ENCODE measurements around the gene NR3C2. TPM values are rescaled to one million over a fixed set of nuclear protein-coding genes. Genes with fewer than 3 reads are reported as not detected.

NR3C2 gene
- total RNA-seq, 4 donors from 2014 or later, result 13.1 to 24.1 (median 14.6) TPM

- no peak for DNase-seq (ENCODE audit: low spot score in 2 of 2)
- 89 to 90% methylated on average over 5 of the region's 5 CpGs for WGBS, 2 donors
- Histone ChIP-seq H3K27me3 (no peaks in the 10 kb centered on the region), H3K36me3 (peaks cover 0 to 21% (median 0%) of the 10 kb centered on the region in 3 donors), H3K27ac (no peak overlapping the region), H3K9me3 (no peaks in the 10 kb centered on the region), H3K4me3 (no peak overlapping the region), H3K4me1 (no peaks in the 10 kb centered on the region)
- TF ChIP-seq POLR2A (IDR thresholded peaks at IDR 0.05) (no peak), CTCF (IDR thresholded peaks at IDR 0.05) (no peak), EP300 (IDR thresholded peaks at IDR 0.05) (no peak)
Observed at GRCh38 chr4:148097801-148098200, 344.4 kb downstream of the NR3C2 start.

- H3K4me3 ChIP-seq, result no peak overlapping the region
- H3K27ac ChIP-seq, result no peak overlapping the region
- H3K36me3 ChIP-seq, result peaks cover 0 to 12% (median 0%) of the 10 kb centered on the region in 3 donors
- WGBS, 2 donors, result 96 to 99% methylated on average over 5 of the region's 5 CpGs
- DNase-seq (ENCODE audit: low spot score in 2 of 2), result no peak
- TF ChIP-seq CTCF (IDR thresholded peaks at IDR 0.05) (no peak), EP300 (IDR thresholded peaks at IDR 0.05) (no peak)
- no peaks in the 10 kb centered on the region for H3K27me3 ChIP-seq
- no peaks in the 10 kb centered on the region for H3K9me3 ChIP-seq
- H3K4me1 ChIP-seq, result no peaks in the 10 kb centered on the region
Observed at GRCh38 chr4:148095346-148095923, 346.8 kb downstream of the NR3C2 start.

GRCh38 chr4:148094149-148094548 is 348.1 kb downstream of the NR3C2 start:
- no peak for TF ChIP-seq EP300 (IDR thresholded peaks at IDR 0.05)
- no peak for TF ChIP-seq POLR2A (IDR thresholded peaks at IDR 0.05)
- TF ChIP-seq CTCF (IDR thresholded peaks at IDR 0.05), result no peak
- no peaks in the 10 kb centered on the region for H3K4me1 ChIP-seq
- H3K9me3 ChIP-seq, result no peaks in the 10 kb centered on the region
- peaks cover 0 to 24% (median 0%) of the 10 kb centered on the region in 3 donors for H3K36me3 ChIP-seq
- no peak overlapping the region for H3K4me3 ChIP-seq
- 92 to 96% methylated on average over 1 of the region's 1 CpG for WGBS, 2 donors
- H3K27me3 ChIP-seq, result no peaks in the 10 kb centered on the region
- DNase-seq (ENCODE audit: low spot score in 2 of 2), result no peak
- H3K27ac ChIP-seq, result no peak overlapping the region

- no peak overlapping the region for H3K4me3 ChIP-seq
- DNase-seq (ENCODE audit: low spot score in 2 of 2), result no peak
- peaks cover 0 to 26% (median 0%) of the 10 kb centered on the region in 3 donors for H3K36me3 ChIP-seq
- TF ChIP-seq EP300 (IDR thresholded peaks at IDR 0.05) (no peak), CTCF (IDR thresholded peaks at IDR 0.05) (no peak)
- H3K9me3 ChIP-seq, result no peaks in the 10 kb centered on the region
- 92 to 96% methylated on average over 5 of the region's 5 CpGs for WGBS, 2 donors
- no peak overlapping the region for H3K27ac ChIP-seq
- no peaks in the 10 kb centered on the region for H3K4me1 ChIP-seq
- no peaks in the 10 kb centered on the region for H3K27me3 ChIP-seq
Observed at GRCh38 chr4:148093065-148093464, 349.1 kb downstream of the NR3C2 start.

GRCh38 chr4:148092316-148093014 is 349.7 kb downstream of the NR3C2 start:
- DNase-seq (ENCODE audit: low spot score in 2 of 2), result no peak
- H3K36me3 ChIP-seq, result peaks cover 0 to 26% (median 0%) of the 10 kb centered on the region in 3 donors
- H3K4me1 ChIP-seq, result no peaks in the 10 kb centered on the region
- H3K27ac ChIP-seq, result no peak overlapping the region
- TF ChIP-seq CTCF (IDR thresholded peaks at IDR 0.05) (no peak), POLR2A (IDR thresholded peaks at IDR 0.05) (no peak), EP300 (IDR thresholded peaks at IDR 0.05) (no peak)
- no peak overlapping the region for H3K4me3 ChIP-seq
- H3K9me3 ChIP-seq, result no peaks in the 10 kb centered on the region
- no peaks in the 10 kb centered on the region for H3K27me3 ChIP-seq
- WGBS, 2 donors, result 94 to 95% methylated on average over 11 of the region's 11 CpGs

Data from tibial nerve (tissue), 4 donors.